Measurements from ENCODE around the gene EPO. TPM values are rescaled to one million over a fixed set of nuclear protein-coding genes. Genes with fewer than 3 reads are reported as not detected.
"Not testable (repeated sequence)": the region's sequence is repeated elsewhere in the genome, so short reads cannot be mapped to it uniquely, and the experiment has no call there.

Gene EPO
- total and polyA plus RNA-seq, 4 donors, result 0.10 TPM; not detected in 3

- Histone ChIP-seq H3K9me3 (ENCODE audit: control insufficient read depth in 4 of 4, insufficient read depth in 3 of 4, low read length in 3 of 4) (peaks cover 0 to 3% (median 0%) of the 10 kb centered on the region in 4 donors), H3K4me1 (ENCODE audit: control insufficient read depth in 5 of 5, insufficient read depth in 5 of 5, low read length in 5 of 5) (peaks cover 0 to 10% (median 3%) of the 10 kb centered on the region in 5 donors), H3K27me3 (ENCODE audit: control insufficient read depth in 3 of 3, insufficient read depth in 3 of 3, low read length in 2 of 3) (peaks cover 7 to 26% (median 23%) of the 10 kb centered on the region in 3 donors), H3K27ac (ENCODE audit: low read depth in 1 of 2, low read length in 1 of 2) (no peak overlapping the region), H3K36me3 (ENCODE audit: control insufficient read depth in 4 of 4, insufficient read depth in 4 of 4, low read length in 4 of 4) (no peaks in the 10 kb centered on the region), H3K4me3 (no peak overlapping the region), H3K9ac (ENCODE audit: insufficient read depth in 1 of 2, low read length in 2 of 2) (no peak overlapping the region)
- WGBS, 2 donors, result 87 to 88% methylated on average over 17 of the region's 17 CpGs
- DNase-seq (no peak), ATAC-seq (ENCODE audit: insufficient read depth, low FRiP score) (no peak)
- no peak for TF ChIP-seq CTCF (IDR thresholded peaks at IDR 0.05; ENCODE audit: control extremely low read depth, extremely low read depth)
These were observed 2.4 kb downstream of the EPO start for GRCh38 chr7:100722480-100723212.

GRCh38 chr7:100723732-100724275 is 3.5 kb downstream of the EPO start:
- H3K4me3 ChIP-seq, result no peak overlapping the region
- H3K27ac ChIP-seq (ENCODE audit: low read depth in 1 of 2, low read length in 1 of 2), result no peak overlapping the region
- no peak for TF ChIP-seq CTCF (IDR thresholded peaks at IDR 0.05; ENCODE audit: control extremely low read depth, extremely low read depth)
- peaks cover 0 to 2% (median 0%) of the 10 kb centered on the region in 4 donors for H3K9me3 ChIP-seq (ENCODE audit: control insufficient read depth in 4 of 4, insufficient read depth in 3 of 4, low read length in 3 of 4)
- DNase-seq (no peak), ATAC-seq (ENCODE audit: insufficient read depth, low FRiP score) (no peak)
- H3K27me3 ChIP-seq (ENCODE audit: control insufficient read depth in 3 of 3, insufficient read depth in 3 of 3, low read length in 2 of 3), result peaks cover 7 to 26% (median 23%) of the 10 kb centered on the region in 3 donors
- no peak overlapping the region for H3K9ac ChIP-seq (ENCODE audit: insufficient read depth in 1 of 2, low read length in 2 of 2)
- H3K4me1 ChIP-seq (ENCODE audit: control insufficient read depth in 5 of 5, insufficient read depth in 5 of 5, low read length in 5 of 5), result peaks cover 0 to 10% (median 3%) of the 10 kb centered on the region in 5 donors
- 83 to 90% methylated on average over 16 of the region's 16 CpGs for WGBS, 2 donors
- H3K36me3 ChIP-seq (ENCODE audit: control insufficient read depth in 4 of 4, insufficient read depth in 4 of 4, low read length in 4 of 4), result no peaks in the 10 kb centered on the region

- not testable (repeated sequence) for ATAC-seq (ENCODE audit: insufficient read depth, low FRiP score)
- 92 to 100% methylated on average over 2 of the region's 2 CpGs for WGBS, 2 donors
- H3K27me3 ChIP-seq (ENCODE audit: control insufficient read depth in 3 of 3, insufficient read depth in 3 of 3, low read length in 2 of 3), result peaks cover 7 to 28% (median 19%) of the 10 kb centered on the region in 3 donors
These were observed 4.1 kb downstream of the EPO start for GRCh38 chr7:100724364-100724763.

GRCh38 chr7:100726996-100727761 is 6.9 kb downstream of the EPO start:
- ATAC-seq (ENCODE audit: insufficient read depth, low FRiP score), result no peak
- H3K27ac ChIP-seq (ENCODE audit: low read depth in 1 of 2, low read length in 1 of 2), result peak overlapping the region in 1 of 2 donors; percentile 40
- H3K4me3 ChIP-seq, result no peak overlapping the region
- no peaks in the 10 kb centered on the region for H3K36me3 ChIP-seq (ENCODE audit: control insufficient read depth in 4 of 4, insufficient read depth in 4 of 4, low read length in 4 of 4)
- no peaks in the 10 kb centered on the region for H3K9me3 ChIP-seq (ENCODE audit: control insufficient read depth in 4 of 4, insufficient read depth in 3 of 4, low read length in 3 of 4)
- H3K9ac ChIP-seq (ENCODE audit: insufficient read depth in 1 of 2, low read length in 2 of 2), result no peak overlapping the region
- peak in 1 of 3 donors; percentile 8 for DNase-seq
- H3K4me1 ChIP-seq (ENCODE audit: control insufficient read depth in 5 of 5, insufficient read depth in 5 of 5, low read length in 5 of 5), result peaks cover 0 to 2% (median 0%) of the 10 kb centered on the region in 5 donors
- TF ChIP-seq CTCF (IDR thresholded peaks at IDR 0.05; ENCODE audit: control extremely low read depth, extremely low read depth), result no peak
- WGBS, 2 donors, result 55 to 68% methylated on average over 12 of the region's 12 CpGs
- peaks cover 0 to 5% (median 3%) of the 10 kb centered on the region in 3 donors for H3K27me3 ChIP-seq (ENCODE audit: control insufficient read depth in 3 of 3, insufficient read depth in 3 of 3, low read length in 2 of 3)

More at GRCh38 chr7:100724364-100724763, 4.1 kb downstream of the EPO start:
- H3K4me1 ChIP-seq (ENCODE audit: control insufficient read depth in 5 of 5, insufficient read depth in 5 of 5, low read length in 5 of 5); DNase-seq; H3K9me3 ChIP-seq (ENCODE audit: control insufficient read depth in 4 of 4, insufficient read depth in 3 of 4, low read length in 3 of 4); H3K4me3 ChIP-seq; H3K36me3 ChIP-seq (ENCODE audit: control insufficient read depth in 4 of 4, insufficient read depth in 4 of 4, low read length in 4 of 4); H3K9ac ChIP-seq (ENCODE audit: insufficient read depth in 1 of 2, low read length in 2 of 2); H3K27ac ChIP-seq (ENCODE audit: low read depth in 1 of 2, low read length in 1 of 2): not testable (repeated sequence)
